ENCODE measurements around the gene CTNNA1. TPM values are rescaled to one million over a fixed set of nuclear protein-coding genes. Genes with fewer than 3 reads are reported as not detected.

CTNNA1 gene
- total and polyA plus RNA-seq, 2 of the 8 experiments (the other 6 are each of a cell fraction or from before 2014, with no cell fraction given), result 115 to 349 TPM

GRCh38 chr5:138974227-138975063 is 221.2 kb downstream of the CTNNA1 start:
- Histone ChIP-seq H2BK20ac (ENCODE audit: low read length) (no peak overlapping the region), H3K18ac (ENCODE audit: extremely low read depth, low read length) (no peak overlapping the region), H4K20me1 (replicated peaks in 1 of 2; ENCODE audit: control insufficient read depth in 1 of 2, insufficient read depth in 2 of 2, low read length in 2 of 2) (no peaks in the 10 kb centered on the region), H2BK15ac (ENCODE audit: low read length) (no peak overlapping the region), H2BK12ac (ENCODE audit: low read depth, low read length) (no peak overlapping the region), H3K4me3 (ENCODE audit: extremely low read depth in 1 of 4, insufficient read depth in 2 of 4, low read depth in 3 of 4, low read length in 4 of 4) (no peak overlapping the region), H3K56ac (replicated peaks; ENCODE audit: insufficient read length, low read depth, low read length) (no peak overlapping the region), H3K9ac (replicated peaks in 1 of 4; ENCODE audit: extremely low read depth in 1 of 4, low read depth in 3 of 4, low read length in 3 of 4) (no peak overlapping the region), H2AK5ac (ENCODE audit: low read depth, low read length) (no peak overlapping the region), H3K23me2 (ENCODE audit: low read depth, low read length) (no peaks in the 10 kb centered on the region), H3K79me2 (ENCODE audit: control insufficient read depth in 1 of 2, insufficient read depth in 2 of 2, low read length in 2 of 2) (no peaks in the 10 kb centered on the region), H3K4me2 (ENCODE audit: insufficient read depth in 1 of 2, low read depth in 2 of 2, low read length in 2 of 2) (no peak overlapping the region), H3K36me3 (ENCODE audit: control insufficient read depth in 2 of 4, insufficient read depth in 4 of 4, low read length in 3 of 4) (no peaks in the 10 kb centered on the region), H3K79me1 (ENCODE audit: low read depth, low read length) (no peaks in the 10 kb centered on the region), H3K14ac (ENCODE audit: insufficient read length) (no peak overlapping the region), H3K9me3 (ENCODE audit: insufficient read depth in 2 of 2, low read depth in 1 of 2, low read length in 1 of 2) (no peaks in the 10 kb centered on the region), H3K27me3 (replicated peaks in 1 of 4; ENCODE audit: control insufficient read depth in 3 of 4, extremely low read depth in 1 of 4, insufficient read depth in 3 of 4, low read length in 3 of 4) (no peaks in the 10 kb centered on the region; a peak in 1 of 7 replicates), H3K27ac (ENCODE audit: low read depth, low read length) (no peak overlapping the region), H3K4me1 (replicated peaks in 1 of 4; ENCODE audit: control insufficient read depth in 3 of 4, insufficient read depth in 4 of 4, low read length in 3 of 4) (peaks cover 0 to 5% (median 0%) of the 10 kb centered on the region in 4 experiments; a peak in 1 of 7 replicates), H4K91ac (replicated peaks; ENCODE audit: insufficient read length, low read length) (no peak overlapping the region), H3K4ac (replicated peaks; ENCODE audit: insufficient read length, low read depth, low read length) (no peak overlapping the region), H2AFZ (ENCODE audit: low read length) (no peak overlapping the region), H2BK5ac (ENCODE audit: low read depth, low read length) (no peak overlapping the region), H4K5ac (ENCODE audit: insufficient read length, low read depth, low read length) (no peak overlapping the region), H4K8ac (ENCODE audit: extremely low read depth, insufficient read depth, low read length) (no peak overlapping the region), H3K23ac (ENCODE audit: insufficient read length) (no peak overlapping the region), H2BK120ac (replicated peaks; ENCODE audit: low read depth, low read length) (no peak overlapping the region)
- DNase-seq (ENCODE audit: low read depth in 1 of 2, low spot score in 2 of 2), result no peak
- ChIA-PET CTCF (ENCODE audit: partially characterized antibody) (interaction anchor here (0.7 to 7.7 kb wide), 16 partner anchors 10 to 381 kb away, joined by 3 to 39 read pairs (median 3); no protein-coding TSS in a partner anchor), POLR2A (ENCODE audit: partially characterized antibody) (interaction anchor here (0.9 kb wide), 1 partner anchor 10 kb away, joined by 3 read pairs; no protein-coding TSS in a partner anchor)
- FAIRE-seq, result no peak
- WGBS, 2 experiments (ENCODE audit: extremely low coverage in 1 of 2, insufficient coverage in 1 of 2, insufficient read length in 1 of 2, insufficient replicate concordance in 2 of 2, low coverage in 1 of 2, low lambda C conversion rate in 2 of 2, missing lambda C conversion rate in 1 of 2), result 94% methylated on average over 8 of the region's 8 CpGs; no CpG with 5 or more reads in 1 of the 2 experiments
- TF ChIP-seq RBBP5 (IDR thresholded peaks at IDR 0.05; ENCODE audit: borderline replicate concordance, low read depth, low read length), result no peak
- TF ChIP-seq, protein P1, sequence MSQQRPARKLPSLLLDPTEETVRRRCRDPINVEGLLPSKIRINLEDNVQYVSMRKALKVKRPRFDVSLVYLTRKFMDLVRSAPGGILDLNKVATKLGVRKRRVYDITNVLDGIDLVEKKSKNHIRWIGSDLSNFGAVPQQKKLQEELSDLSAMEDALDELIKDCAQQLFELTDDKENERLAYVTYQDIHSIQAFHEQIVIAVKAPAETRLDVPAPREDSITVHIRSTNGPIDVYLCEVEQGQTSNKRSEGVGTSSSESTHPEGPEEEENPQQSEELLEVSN (IDR thresholded peaks at IDR 0.05), result no peak
- no peak for TF ChIP-seq YY1 (IDR thresholded peaks at IDR 0.05; ENCODE audit: low read depth, low read length)
- TF ChIP-seq SP1 (IDR thresholded peaks at IDR 0.05; ENCODE audit: low read depth, low read length), result no peak
- no peak for TF ChIP-seq CBX5 (IDR thresholded peaks at IDR 0.05; ENCODE audit: low read depth, low read length)
- no peak for TF ChIP-seq CHD1 (IDR thresholded peaks at IDR 0.05; ENCODE audit: low read depth, low read length)
- TF ChIP-seq POLR2A (IDR thresholded peaks at IDR 0.05; ENCODE audit: control extremely low read depth in 1 of 2, low read depth in 2 of 2, low read length in 2 of 2), result no peak
- no peak for TF ChIP-seq CHD2 (IDR thresholded peaks at IDR 0.05; ENCODE audit: low read length)
- no peak for TF ChIP-seq GABPA (IDR thresholded peaks at IDR 0.05; ENCODE audit: borderline replicate concordance, insufficient read depth, low read length)
- no peak for TF ChIP-seq TBP (IDR thresholded peaks at IDR 0.05; ENCODE audit: low read depth, low read length)
- TF ChIP-seq BRCA1 (IDR thresholded peaks at IDR 0.05; ENCODE audit: low read depth, low read length), result no peak
- no peak for TF ChIP-seq SAP30 (IDR thresholded peaks at IDR 0.05; ENCODE audit: insufficient read depth, insufficient replicate concordance, low read length)
- TF ChIP-seq EGR1 (IDR thresholded peaks at IDR 0.05; ENCODE audit: borderline replicate concordance, low read depth, low read length), result no peak
